ENCODE results near the gene SHISA2. TPM values are rescaled to one million over a fixed set of nuclear protein-coding genes. Genes with fewer than 3 reads are reported as not detected.
A peak's percentile ranks its signal among the peaks of the same experiment; 100 is the strongest.
"Not testable (repeated sequence)": the region's sequence is repeated elsewhere in the genome, so short reads cannot be mapped to it uniquely, and the experiment has no call there.

The SHISA2 gene
- total and polyA plus RNA-seq, 4 donors: under 0.01 to 2.1 TPM; not detected in 2

GRCh38 chr13:26067601-26068000, 15.8 kb upstream of the SHISA2 start (continued):
- TF ChIP-seq CTCF (IDR thresholded peaks at IDR 0.05; ENCODE audit: low read depth, low read length, missing input control): no peak
- no peak for TF ChIP-seq ZBTB33 (IDR thresholded peaks at IDR 0.05)

- H3K27me3 ChIP-seq (ENCODE audit: control insufficient read depth in 4 of 4, insufficient read depth in 4 of 4, low read length in 3 of 4); H3K4me1 ChIP-seq (ENCODE audit: control insufficient read depth in 4 of 4, insufficient read depth in 4 of 4, low read length in 3 of 4); H3K27ac ChIP-seq (ENCODE audit: low read depth in 1 of 2, low read length in 2 of 2); H3K9ac ChIP-seq (ENCODE audit: low read depth in 1 of 2, low read length in 2 of 2); H3K9me3 ChIP-seq (ENCODE audit: control insufficient read depth in 4 of 4, low read length in 3 of 4); H3K4me3 ChIP-seq (ENCODE audit: low read depth in 1 of 3, low read length in 3 of 3); DNase-seq (ENCODE audit: low spot score); H3K36me3 ChIP-seq (ENCODE audit: control insufficient read depth in 4 of 4, insufficient read depth in 3 of 4, low read depth in 1 of 4, low read length in 3 of 4): not testable (repeated sequence)
- 77% methylated on average over 7 of the region's 7 CpGs for WGBS
Measured at GRCh38 chr13:26066492-26066891, 14.7 kb upstream of the SHISA2 start.

- no peaks in the 10 kb centered on the region for H3K9me3 ChIP-seq (ENCODE audit: control insufficient read depth in 4 of 4, low read length in 3 of 4)
- peaks cover 0 to 5% (median 0%) of the 10 kb centered on the region in 4 donors for H3K27me3 ChIP-seq (ENCODE audit: control insufficient read depth in 4 of 4, insufficient read depth in 4 of 4, low read length in 3 of 4)
- no peaks in the 10 kb centered on the region for H3K36me3 ChIP-seq (ENCODE audit: control insufficient read depth in 4 of 4, insufficient read depth in 3 of 4, low read depth in 1 of 4, low read length in 3 of 4)
- H3K27ac ChIP-seq (ENCODE audit: low read depth in 1 of 2, low read length in 2 of 2): no peak overlapping the region
- TF ChIP-seq MAX (IDR thresholded peaks at IDR 0.05) (no peak), FOXA2 (IDR thresholded peaks at IDR 0.05) (no peak), JUND (IDR thresholded peaks at IDR 0.05) (no peak), TAF1 (conservative IDR thresholded peaks at IDR 0.05) (no peak), REST (IDR thresholded peaks at IDR 0.05) (no peak), RAD21 (IDR thresholded peaks at IDR 0.05) (peak; percentile 70 to 79), YY1 (IDR thresholded peaks at IDR 0.05) (no peak), GABPA (IDR thresholded peaks at IDR 0.05 in 1 of 2, conservative IDR thresholded peaks at IDR 0.05 in 1 of 2) (no peak), NR2F2 (IDR thresholded peaks at IDR 0.05) (no peak), FOXA1 (IDR thresholded peaks at IDR 0.05) (no peak), EGR1 (IDR thresholded peaks at IDR 0.05; ENCODE audit: low read depth in 2 of 2) (no peak), CTCF (IDR thresholded peaks at IDR 0.05; ENCODE audit: low read depth, low read length, missing input control) (peak; percentile 44), HNF4G (IDR thresholded peaks at IDR 0.05) (no peak)
- no peak for DNase-seq (ENCODE audit: low spot score)
- WGBS: 56% methylated on average over 5 of the region's 5 CpGs
- no peaks in the 10 kb centered on the region for H3K4me1 ChIP-seq (ENCODE audit: control insufficient read depth in 4 of 4, insufficient read depth in 4 of 4, low read length in 3 of 4)
- H3K9ac ChIP-seq (ENCODE audit: low read depth in 1 of 2, low read length in 2 of 2): no peak overlapping the region
- H3K4me3 ChIP-seq (ENCODE audit: low read depth in 1 of 3, low read length in 3 of 3): no peak overlapping the region
Measured at GRCh38 chr13:26062853-26063444, 11.1 kb upstream of the SHISA2 start.

All from liver (tissue), 9 donors.